ENCODE data around the gene RASSF4. TPM values are rescaled to one million over a fixed set of nuclear protein-coding genes. Genes with fewer than 3 reads are reported as not detected.
A peak's percentile ranks its signal among the peaks of the same experiment; 100 is the strongest.

Gene RASSF4
- total RNA-seq, 2 experiments from 2014 or later = 3.0 to 3.1 TPM

- peaks cover 4% of the 10 kb centered on the region for H3K27me3 Mint-ChIP-seq
Measured at GRCh38 chr10:44922796-44923545, 36.6 kb upstream of the RASSF4 start.

DNA sequence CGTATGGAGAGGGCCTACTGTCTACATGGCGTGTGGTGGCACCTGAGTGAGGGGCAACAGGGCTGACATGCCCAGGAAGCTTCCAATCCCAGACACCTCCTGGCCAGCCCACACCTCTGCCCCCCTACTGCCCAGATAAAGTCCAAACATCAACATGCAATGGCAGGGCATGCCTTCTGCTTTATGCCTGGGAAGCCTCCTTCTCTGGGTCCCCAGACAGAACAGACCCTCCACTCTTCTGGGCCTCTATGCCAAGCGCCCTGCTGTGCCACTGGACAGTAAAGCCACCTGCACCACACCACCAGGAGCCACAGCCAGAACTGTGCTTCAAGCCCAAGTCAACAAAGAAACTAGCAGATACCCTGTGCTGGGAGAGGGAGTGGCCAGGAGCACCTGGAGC, 36.0 kb upstream of the RASSF4 start:
- H3K9me3 Mint-ChIP-seq = no peaks in the 10 kb centered on the region
- peaks cover 4% of the 10 kb centered on the region for H3K27me3 Mint-ChIP-seq
- no peaks in the 10 kb centered on the region for H3K36me3 Mint-ChIP-seq
- no peak for DNase-seq
- no peaks in the 10 kb centered on the region for H3K4me1 Mint-ChIP-seq
- H3K4me3 Mint-ChIP-seq = no peak overlapping the region
- no peak for ATAC-seq (ENCODE audit: low read depth)
- no peak overlapping the region for H3K27ac Mint-ChIP-seq
- POLR2A ChIA-PET = no interaction called here

More at GRCh38 chr10:44922796-44923545, 36.6 kb upstream of the RASSF4 start:
- Mint-ChIP-seq H3K36me3 (no peaks in the 10 kb centered on the region), H3K4me3 (no peak overlapping the region), H3K4me1 (no peaks in the 10 kb centered on the region), H3K9me3 (peaks cover 1% of the 10 kb centered on the region), H3K27ac (no peak overlapping the region)
- POLR2A ChIA-PET = no interaction called here
- no peak for ATAC-seq (ENCODE audit: low read depth)
- DNase-seq = no peak

DNA sequence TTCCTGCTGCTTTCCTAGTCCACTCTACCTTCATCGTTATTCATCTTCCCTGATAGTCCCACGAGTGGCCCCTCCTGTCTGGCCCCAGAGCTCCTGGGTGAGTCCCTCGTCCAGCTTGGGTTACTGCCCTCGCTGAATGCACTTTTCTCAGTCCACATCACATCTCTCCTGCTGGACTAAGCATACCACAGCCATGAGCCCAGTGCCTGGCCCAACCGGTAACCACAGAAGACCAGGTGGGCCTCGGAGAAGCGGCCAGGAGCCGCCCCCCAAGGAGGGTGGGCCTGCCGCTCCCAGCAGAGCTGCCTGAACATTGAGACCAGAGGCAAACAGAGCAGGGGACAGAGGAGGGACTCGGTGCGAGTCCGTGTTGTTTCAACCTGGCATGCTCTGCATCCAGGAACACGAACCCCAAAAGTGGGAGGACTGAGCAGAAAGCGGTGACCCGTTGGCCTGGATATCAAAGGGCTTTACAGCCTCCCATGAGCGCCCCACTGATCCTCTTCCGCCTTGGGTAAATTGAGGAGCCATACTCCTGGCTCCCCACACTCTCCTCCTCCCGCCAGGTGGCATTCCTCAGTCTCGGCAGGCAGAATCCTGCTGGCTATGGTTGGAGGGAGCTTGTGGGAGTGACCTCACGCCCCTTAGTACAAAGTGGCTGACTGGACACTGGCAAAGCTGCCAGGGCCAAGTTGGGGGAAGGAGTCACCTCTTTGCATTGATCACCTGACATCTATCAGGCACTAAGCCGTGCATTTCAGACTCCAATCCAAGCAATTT, 35.2 kb upstream of the RASSF4 start:
- H3K9me3 Mint-ChIP-seq = no peaks in the 10 kb centered on the region
- no peaks in the 10 kb centered on the region for H3K4me1 Mint-ChIP-seq
- POLR2A ChIA-PET = interaction anchor here (0.9 kb wide), 1 partner anchor 76 kb away, joined by 4 read pairs; the partner anchor contains the start of gene ZNF22
- H3K4me3 Mint-ChIP-seq = no peak overlapping the region
- no peaks in the 10 kb centered on the region for H3K36me3 Mint-ChIP-seq
- DNase-seq (no peak), ATAC-seq (ENCODE audit: low read depth) (no peak)
- H3K27ac Mint-ChIP-seq = no peak overlapping the region
- H3K27me3 Mint-ChIP-seq = peaks cover 4% of the 10 kb centered on the region

GRCh38 chr10:44925224-44925623, 34.4 kb upstream of the RASSF4 start:
- no peaks in the 10 kb centered on the region for H3K27me3 Mint-ChIP-seq
- H3K27ac Mint-ChIP-seq = no peak overlapping the region
- no peaks in the 10 kb centered on the region for H3K4me1 Mint-ChIP-seq
- POLR2A ChIA-PET = interaction anchor here (0.9 kb wide), 1 partner anchor 75 kb away, joined by 4 read pairs; the partner anchor contains the start of gene ZNF22
- no peaks in the 10 kb centered on the region for H3K36me3 Mint-ChIP-seq
- no peak overlapping the region for H3K4me3 Mint-ChIP-seq
- no peak for DNase-seq
- peak; percentile 43 for ATAC-seq (ENCODE audit: low read depth)
- H3K9me3 Mint-ChIP-seq = no peaks in the 10 kb centered on the region

DNA sequence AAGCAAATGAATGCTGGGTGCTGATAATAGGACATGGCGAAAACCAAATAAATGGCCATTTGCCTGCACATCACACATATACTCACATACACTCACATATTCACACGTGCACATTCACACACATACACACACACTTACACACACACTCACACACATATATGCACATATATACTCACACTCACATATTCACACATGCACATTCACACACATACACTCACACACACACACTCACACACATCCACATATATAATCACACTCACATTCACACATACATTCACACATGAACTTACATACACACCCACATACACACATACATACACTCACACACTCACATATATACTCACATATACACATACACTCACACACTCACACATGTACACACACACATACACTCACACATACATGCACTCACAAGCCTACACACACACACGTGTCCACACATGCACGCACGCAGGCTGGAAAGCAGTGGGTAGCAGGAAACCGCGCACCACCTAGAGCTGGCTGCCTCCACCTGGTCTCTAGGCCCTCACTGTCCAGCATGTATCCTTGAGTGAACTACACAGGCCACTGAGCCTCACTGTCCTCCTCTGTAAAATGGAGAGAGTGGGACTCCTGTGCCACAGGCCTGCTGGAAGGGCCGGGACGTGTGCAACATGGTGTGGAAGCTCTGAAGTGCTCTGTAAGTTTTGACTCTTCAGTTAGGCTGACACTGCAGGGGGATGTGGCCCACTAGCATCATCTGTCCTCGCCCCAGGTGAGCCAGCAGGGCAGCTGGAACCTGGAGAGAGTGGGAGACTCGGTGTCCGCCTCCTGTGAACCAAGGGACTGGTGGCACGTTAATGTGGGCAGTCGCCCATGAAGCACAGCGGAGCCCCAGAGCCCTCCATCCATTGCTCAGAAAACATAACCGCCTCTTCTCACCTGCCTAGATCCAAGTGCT, 33.5 kb upstream of the RASSF4 start:
- DNase-seq (no peak), ATAC-seq (ENCODE audit: low read depth) (no peak)
- H3K9me3 Mint-ChIP-seq = no peaks in the 10 kb centered on the region
- POLR2A ChIA-PET = no interaction called here
- H3K4me1 Mint-ChIP-seq = no peaks in the 10 kb centered on the region
- no peaks in the 10 kb centered on the region for H3K27me3 Mint-ChIP-seq
- H3K27ac Mint-ChIP-seq = no peak overlapping the region
- no peaks in the 10 kb centered on the region for H3K36me3 Mint-ChIP-seq
- H3K4me3 Mint-ChIP-seq = no peak overlapping the region

DNA sequence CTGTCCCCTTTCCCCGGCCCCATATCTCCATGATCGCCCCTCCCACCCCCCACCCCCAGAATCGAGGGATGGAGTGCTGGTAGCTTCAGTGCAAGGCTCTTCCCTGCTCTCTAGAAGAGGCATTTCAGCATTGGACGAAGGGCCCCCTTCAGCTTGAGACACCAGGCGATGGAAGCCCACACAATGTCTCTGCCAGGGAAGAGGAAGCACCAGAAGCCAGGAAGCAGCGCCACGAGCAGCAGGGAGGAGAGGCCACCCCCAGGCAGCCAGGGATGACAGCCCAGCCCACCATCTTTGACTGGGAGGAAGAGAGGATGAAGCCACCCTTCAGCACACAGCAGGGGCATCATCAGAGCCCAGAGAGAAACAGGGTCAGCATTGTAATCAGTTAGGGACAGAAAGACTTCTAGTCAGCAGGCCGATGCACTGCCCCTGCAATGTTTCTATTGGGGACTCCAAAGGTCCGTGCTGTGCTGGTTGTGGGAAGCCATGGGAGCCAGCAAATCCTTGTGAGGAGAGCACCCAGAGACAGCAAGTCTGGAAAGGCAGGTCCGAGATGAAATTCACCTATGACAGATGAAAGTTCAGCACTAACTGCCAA, 32.8 kb upstream of the RASSF4 start:
- H3K4me3 Mint-ChIP-seq = no peak overlapping the region
- H3K4me1 Mint-ChIP-seq = no peaks in the 10 kb centered on the region
- H3K27me3 Mint-ChIP-seq = no peaks in the 10 kb centered on the region
- DNase-seq (no peak), ATAC-seq (ENCODE audit: low read depth) (no peak)
- no peak overlapping the region for H3K27ac Mint-ChIP-seq
- H3K36me3 Mint-ChIP-seq = no peaks in the 10 kb centered on the region
- POLR2A ChIA-PET = no interaction called here
- H3K9me3 Mint-ChIP-seq = no peaks in the 10 kb centered on the region

DNA sequence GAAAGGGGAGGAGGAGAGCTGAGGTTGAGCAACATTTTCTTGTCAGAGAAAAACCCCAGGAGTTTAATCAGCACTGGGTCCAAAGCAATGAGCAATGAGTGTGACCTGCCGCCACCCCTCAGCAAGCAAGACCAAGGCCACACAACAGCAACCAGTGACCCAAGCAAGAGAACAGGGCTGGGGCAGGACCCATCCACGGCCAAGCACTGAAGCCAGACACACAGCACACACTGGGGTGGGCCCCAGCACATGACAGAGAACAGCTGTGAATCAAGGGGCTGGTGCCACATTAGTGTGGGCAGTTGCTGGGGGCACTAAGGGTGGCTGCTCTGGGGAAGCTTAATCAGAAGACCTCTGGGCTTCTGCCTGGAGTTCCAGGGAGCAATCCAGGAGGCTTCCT, 32.2 kb upstream of the RASSF4 start:
- Mint-ChIP-seq H3K4me1 (no peaks in the 10 kb centered on the region), H3K4me3 (no peak overlapping the region), H3K27me3 (no peaks in the 10 kb centered on the region), H3K27ac (no peak overlapping the region), H3K36me3 (no peaks in the 10 kb centered on the region), H3K9me3 (no peaks in the 10 kb centered on the region)
- POLR2A ChIA-PET = no interaction called here
- no peak for DNase-seq
- ATAC-seq (ENCODE audit: low read depth) = no peak

GRCh38 chr10:44928462-44928861, 31.1 kb upstream of the RASSF4 start:
- no peaks in the 10 kb centered on the region for H3K36me3 Mint-ChIP-seq
- H3K4me3 Mint-ChIP-seq = no peak overlapping the region
- H3K27me3 Mint-ChIP-seq = no peaks in the 10 kb centered on the region
- H3K4me1 Mint-ChIP-seq = peaks cover 3% of the 10 kb centered on the region
- H3K9me3 Mint-ChIP-seq = no peaks in the 10 kb centered on the region
- H3K27ac Mint-ChIP-seq = no peak overlapping the region
- no peak for DNase-seq
- no peak for ATAC-seq (ENCODE audit: low read depth)
- POLR2A ChIA-PET = no interaction called here

DNA sequence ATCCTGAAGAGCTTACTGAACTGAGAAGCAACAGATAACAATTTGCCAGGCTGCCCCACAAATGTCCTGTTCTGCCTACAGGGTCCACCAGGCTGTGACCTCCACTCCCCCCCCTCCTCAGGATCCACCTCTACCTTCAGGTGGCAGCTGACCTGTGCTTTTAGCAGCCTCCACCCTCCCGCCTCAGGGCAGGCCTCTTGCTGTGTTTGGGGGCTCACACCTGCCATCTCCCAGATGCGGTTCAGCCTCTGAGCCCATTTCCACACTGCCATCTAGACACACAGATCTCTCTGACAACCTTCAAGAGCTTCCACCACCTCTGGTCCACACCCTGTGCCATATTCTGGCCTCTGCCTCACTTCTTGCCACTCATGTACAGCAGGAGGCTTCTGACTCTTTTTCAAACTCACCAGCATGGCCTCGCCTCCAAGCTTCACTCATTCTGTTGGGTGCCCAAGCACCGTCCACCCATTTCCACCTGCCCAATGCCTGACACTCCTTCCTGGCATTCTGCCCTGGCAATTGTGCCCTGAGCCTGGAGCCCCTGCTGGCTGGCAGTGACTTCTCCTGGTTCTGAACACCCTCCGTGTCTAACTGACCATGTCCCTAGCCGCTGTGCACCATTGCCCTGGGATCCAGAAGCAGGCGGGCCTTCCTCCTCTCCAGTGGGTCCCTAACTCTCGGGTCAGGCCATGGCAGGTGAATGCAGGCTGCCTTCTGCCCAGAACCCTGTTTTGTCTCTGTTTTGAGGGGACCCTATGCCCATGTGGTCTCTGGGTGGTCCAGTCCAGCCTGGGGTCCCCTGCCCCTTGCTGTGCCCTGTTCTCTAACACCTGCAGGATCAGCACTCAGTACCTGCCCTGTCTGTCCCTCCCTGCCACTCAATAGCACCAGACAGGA, 30.0 kb upstream of the RASSF4 start:
- POLR2A ChIA-PET = no interaction called here
- Mint-ChIP-seq H3K4me1 (peaks cover 6% of the 10 kb centered on the region), H3K4me3 (no peak overlapping the region), H3K27ac (no peak overlapping the region), H3K36me3 (no peaks in the 10 kb centered on the region), H3K27me3 (no peaks in the 10 kb centered on the region), H3K9me3 (no peaks in the 10 kb centered on the region)
- DNase-seq = no peak
- ATAC-seq (ENCODE audit: low read depth) = no peak

GRCh38 chr10:44930904-44931620, 28.5 kb upstream of the RASSF4 start:
- POLR2A ChIA-PET = no interaction called here
- H3K27me3 Mint-ChIP-seq = no peaks in the 10 kb centered on the region
- H3K4me1 Mint-ChIP-seq = peaks cover 11% of the 10 kb centered on the region
- no peaks in the 10 kb centered on the region for H3K9me3 Mint-ChIP-seq
- DNase-seq = no peak
- ATAC-seq (ENCODE audit: low read depth) = no peak
- no peak overlapping the region for H3K4me3 Mint-ChIP-seq
- no peaks in the 10 kb centered on the region for H3K36me3 Mint-ChIP-seq
- no peak overlapping the region for H3K27ac Mint-ChIP-seq

DNA sequence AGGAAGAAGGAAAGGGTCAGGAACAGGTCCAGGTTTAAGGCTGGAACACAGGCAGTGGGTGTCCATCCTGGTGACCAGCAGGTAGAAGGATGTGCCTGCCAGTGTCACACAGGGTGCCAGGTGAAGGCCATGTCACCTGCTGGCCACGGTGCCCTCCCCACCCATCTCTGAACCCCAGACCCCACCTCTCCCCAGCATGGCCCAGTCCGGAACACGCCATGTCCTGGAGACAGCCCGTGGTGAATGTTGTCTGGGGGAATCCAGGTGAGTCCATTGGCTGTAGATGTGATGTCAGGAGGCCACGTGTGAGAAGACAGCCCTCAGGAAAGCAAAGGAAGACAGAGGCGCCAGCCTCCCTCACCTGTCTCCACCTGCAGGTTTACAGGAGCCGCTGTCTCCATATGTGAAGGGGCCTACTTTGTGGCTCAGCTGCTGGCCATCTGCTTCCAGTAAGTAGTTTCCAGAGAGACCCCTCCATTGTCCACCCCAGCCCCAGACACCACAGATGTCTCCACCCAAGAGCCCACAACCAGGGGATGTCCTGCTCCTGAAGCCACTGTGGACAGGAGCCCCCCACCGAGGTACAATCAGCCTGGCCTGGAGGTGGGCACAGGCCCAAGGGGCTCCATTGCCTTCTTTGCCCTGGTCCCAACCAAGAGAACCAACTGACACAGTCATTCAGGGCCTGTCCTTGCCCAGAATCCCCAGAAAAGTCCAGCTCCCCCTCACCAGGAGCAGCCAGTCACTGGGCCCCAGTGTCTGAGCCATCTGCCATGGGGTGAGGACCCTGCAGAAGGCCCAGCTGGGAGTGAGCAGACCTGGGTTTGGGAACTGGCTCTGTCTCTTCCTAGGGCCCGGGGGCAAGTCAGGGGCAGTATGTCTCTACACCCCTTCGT, 27.7 kb upstream of the RASSF4 start:
- H3K36me3 Mint-ChIP-seq = no peaks in the 10 kb centered on the region
- H3K27ac Mint-ChIP-seq = no peak overlapping the region
- no peaks in the 10 kb centered on the region for H3K27me3 Mint-ChIP-seq
- DNase-seq (no peak), ATAC-seq (ENCODE audit: low read depth) (no peak)
- no peaks in the 10 kb centered on the region for H3K9me3 Mint-ChIP-seq
- H3K4me1 Mint-ChIP-seq = peaks cover 15% of the 10 kb centered on the region
- POLR2A ChIA-PET = interaction anchor here (1.0 to 1.7 kb wide), 3 partner anchors 36 to 69 kb away, joined by 5 to 16 read pairs (median 9); partner anchors contain the start of gene ZNF22
- H3K4me3 Mint-ChIP-seq = no peak overlapping the region

Data from activated naive CD8-positive, alpha-beta T cell treated with anti-CD3 and anti-CD28 coated beads, Interleukin-2, amount 10 ng/mL, durations not matched to agents 7 days and 5 days (primary cell).